ENCODE data around the gene EXOC6B.

DNA sequence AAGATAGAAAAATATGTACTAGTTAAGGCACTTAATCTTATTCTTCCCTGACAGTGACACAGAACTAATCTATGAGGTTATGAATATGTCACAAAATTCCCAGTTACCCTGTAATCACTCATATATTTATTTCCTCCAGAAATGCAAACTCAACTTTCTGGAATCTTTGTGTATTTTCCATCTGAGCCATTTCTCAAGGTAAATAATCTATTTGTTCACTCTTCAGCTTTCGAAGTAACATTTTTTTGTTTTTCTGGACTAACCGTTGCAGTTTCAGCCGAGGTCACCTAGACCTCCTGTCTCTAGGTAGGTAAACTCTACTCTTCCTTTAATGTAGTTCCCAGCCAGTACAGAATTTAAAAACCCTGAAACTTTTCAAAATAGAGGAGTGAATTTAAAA lies 250.9 kb downstream of the EXOC6B start:
- TF ChIP-seq EZH2 (IDR thresholded peaks at IDR 0.05; ENCODE audit: insufficient read depth, poor library complexity, severe bottlenecking) (no peak), EZH2phosphoT487 (IDR thresholded peaks at IDR 0.05; ENCODE audit: insufficient read depth, low read depth) (no peak)
